HG03558 (cell line): ENCODE data around the gene PRKCG.
"Not testable (repeated sequence)": the region's sequence is repeated elsewhere in the genome, so short reads cannot be mapped to it uniquely, and the experiment has no call there.

ENCODE experiments used
- ATAC-seq: cut with Tn5 transposase; IDR thresholded peaks from one replicate; pipeline ENCODE4 v1.9.1; 2021; ENCODE audit warnings: moderate number of reproducible peaks; ENCODE audit not compliant: unreplicated experiment; ENCODE audit errors: extremely low read depth

Gene PRKCG

DNA sequence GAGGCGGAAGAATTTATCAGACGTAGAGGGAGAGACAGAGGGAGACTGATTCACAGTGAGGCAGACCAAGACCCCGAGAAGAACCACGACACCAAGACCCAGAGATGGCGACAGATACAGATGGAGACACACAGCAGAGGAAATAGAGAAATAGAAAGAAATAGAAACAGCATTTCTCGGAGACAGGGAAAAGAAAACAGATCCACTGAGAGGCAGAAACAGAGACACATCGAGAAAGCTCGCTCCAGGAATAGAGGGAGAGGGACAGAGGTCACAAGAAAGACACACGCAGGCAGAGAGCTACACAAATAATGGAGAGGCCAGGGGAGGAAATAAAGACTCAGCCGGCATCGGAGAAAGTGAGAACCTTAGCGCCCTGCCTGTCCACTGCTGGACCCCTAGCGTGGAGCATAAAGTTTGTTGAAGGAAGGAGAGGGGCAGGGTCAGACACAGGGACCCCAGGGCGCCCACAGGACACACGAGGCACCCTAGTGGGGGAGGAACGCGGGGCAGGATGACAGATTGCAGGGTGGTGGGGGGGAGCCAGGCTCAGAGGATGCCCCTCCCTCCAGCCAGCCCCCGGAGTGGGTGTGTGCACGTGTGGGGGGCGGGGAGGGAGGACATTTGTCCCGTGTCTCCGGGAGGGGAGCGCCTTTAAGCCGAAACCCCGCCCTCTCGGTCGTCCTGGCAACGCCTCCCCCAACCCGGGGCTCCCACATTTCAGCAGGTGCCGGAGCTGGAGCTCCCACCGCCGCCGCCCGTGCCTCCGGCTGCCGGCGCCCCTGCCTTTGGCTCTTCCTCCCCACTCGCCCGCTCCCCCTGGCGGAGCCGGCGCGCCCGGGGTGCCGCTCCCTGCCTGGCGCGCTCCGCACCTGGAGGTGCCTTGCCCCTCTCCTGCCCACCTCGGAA lies at the start of gene PRKCG:
Gene PRKCG, plus strand, starts transcription at position 716 of the 909 bp plus-strand sequence. CDS start 298 bp downstream, outside the sequence.
- no peak for ATAC-seq

DNA sequence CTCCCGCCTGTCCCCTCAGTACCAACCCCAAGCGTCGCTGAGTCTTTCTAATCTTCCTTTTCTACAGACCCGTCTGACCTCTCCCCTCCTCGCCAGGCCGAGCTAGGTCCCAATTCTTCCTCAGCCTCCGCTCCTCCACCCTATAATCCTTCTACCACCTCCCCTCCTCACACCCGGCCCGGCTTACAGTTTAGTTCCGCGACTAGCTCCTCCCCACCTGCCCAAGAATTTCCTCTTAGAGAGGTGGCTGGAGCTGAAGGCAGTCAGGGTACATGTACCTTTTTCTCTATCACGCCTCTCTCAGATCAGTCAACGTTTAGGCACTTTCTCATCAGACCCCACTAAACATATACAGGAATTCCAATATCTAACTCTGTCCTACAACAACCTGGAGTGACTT lies 49.1 kb upstream of the PRKCG start:
- ATAC-seq = not testable (repeated sequence)

- ATAC-seq = not testable (repeated sequence)
Observed at GRCh38 chr19:53838446-53838845, 43.6 kb upstream of the PRKCG start.

GRCh38 chr19:53840241-53840640 lies 41.8 kb upstream of the PRKCG start:
- not testable (repeated sequence) for ATAC-seq

DNA sequence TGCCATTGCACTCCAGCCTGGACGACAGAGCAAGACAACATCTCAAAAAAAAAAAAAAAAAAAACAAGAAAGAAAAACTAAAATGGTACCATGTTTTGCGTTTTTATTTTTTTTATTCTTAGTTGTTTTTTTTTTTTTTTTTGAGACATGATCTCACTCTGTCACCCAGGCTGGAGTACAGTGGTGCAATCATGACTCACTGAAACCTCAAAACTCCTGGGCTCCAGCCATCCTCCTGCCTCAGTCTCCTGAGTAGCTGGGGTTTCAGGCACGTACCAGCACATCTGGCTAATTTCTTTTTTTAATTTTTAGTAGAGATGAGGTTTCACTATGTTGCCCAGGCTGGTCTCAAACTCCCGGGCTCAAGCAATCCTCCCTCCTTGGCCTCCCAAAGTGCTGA lies 41.1 kb upstream of the PRKCG start:
- ATAC-seq = not testable (repeated sequence)

DNA sequence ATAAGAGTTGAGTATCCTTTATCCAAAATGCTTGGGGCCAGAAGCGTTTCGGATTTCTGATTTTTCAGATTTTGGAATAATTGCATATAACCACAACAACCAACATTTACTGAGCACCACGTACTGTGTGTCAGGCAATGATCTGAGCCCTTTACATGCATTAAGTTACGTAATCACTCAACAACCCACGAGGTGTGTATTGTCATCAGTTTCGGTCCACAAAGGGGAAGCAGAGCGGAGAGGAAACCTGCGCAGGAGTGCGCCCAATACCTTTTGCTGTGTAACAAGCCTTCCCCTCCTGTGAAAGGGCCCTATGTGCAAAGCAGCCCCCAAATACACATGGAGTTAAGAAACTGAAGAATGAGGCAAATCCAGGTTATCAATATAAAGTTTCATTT lies 37.1 kb upstream of the PRKCG start:
- ATAC-seq = no peak

- no peak for ATAC-seq
Observed at GRCh38 chr19:53847555-53847954, 34.4 kb upstream of the PRKCG start.

DNA sequence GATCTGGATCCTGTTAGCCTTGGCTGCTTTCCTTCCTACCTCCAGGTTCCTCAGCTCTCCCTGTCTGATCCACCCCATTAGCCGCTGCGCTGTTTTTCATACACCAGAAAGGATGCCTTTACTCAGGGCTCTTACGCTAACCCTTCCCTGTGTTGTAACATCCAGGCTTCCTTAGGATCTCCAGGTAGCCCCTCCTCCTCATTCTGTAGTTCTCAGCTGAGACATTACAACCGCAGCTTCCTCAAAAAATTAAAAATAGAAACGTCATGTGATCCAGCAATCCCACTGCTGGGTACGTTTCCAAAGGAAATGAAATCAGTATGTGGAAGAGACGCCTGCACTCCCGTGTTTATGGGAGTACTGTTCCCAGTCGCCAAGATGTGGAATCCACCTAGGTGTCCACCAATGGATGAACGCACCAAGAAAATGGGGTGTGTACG lies 32.7 kb upstream of the PRKCG start:
- no peak for ATAC-seq

DNA sequence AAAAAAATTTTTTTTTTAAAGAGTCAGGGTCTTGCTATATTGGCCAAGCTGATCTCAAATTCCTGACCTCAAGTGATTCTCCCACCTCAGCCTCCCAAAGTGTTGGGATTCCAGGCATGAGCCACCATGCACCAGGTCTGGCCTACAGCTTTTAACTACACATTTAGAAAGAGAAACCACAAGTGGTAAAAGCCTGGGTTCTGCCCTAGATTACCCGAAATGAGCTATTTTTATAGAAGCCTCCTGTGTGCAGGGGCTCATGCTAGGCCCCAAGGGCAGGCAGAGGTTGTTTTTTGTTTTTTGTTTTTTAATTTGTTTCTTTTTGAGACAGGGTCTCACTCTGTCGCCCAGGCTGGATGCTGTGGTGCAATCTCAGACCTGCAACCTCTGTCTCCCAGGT lies 28.3 kb upstream of the PRKCG start:
- no peak for ATAC-seq

DNA sequence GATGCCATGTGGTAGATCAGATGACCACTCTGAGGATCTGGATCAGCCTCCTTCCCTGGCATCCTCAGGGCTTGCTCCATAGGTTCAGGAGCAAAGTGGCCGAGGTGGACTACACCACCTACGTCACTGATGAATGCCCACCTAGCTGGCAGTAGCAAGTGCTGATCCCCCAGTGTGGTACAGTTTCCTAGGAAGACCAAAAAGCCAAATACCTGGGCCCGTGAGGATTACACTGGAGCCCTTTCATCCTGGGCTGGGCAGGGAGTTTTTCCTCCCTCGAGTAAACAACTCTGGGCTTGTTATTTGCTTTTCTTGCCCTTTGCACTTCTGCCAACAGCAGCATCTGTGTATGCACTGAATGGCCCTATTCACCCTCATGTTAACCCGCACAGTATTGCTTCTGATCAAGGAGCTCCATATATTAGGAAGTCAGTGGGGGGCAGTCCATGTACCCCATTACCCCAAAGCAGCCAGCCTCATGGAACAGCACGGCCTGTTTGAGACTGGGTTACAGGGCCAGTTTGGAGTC lies 17.6 kb upstream of the PRKCG start:
- no peak for ATAC-seq

DNA sequence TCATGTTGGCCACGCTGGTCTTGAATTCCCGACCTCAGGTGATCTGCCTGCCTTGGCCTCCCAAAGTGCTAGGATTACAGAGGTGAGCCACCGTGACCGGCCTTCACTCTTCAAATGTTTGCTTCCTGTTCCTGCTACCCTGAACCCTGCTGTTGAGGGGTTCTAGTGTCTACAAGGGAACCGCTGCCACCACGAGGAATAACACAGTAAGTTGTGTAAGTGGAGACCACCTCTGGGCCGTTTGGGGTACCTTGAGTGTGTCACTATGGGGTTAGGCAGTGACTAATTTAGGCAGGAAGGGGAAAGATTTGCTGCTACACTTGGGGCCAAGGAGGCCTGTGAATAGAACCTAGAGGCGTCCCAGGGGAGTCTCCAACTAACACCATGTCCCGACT lies 16.5 kb upstream of the PRKCG start:
- no peak for ATAC-seq

DNA sequence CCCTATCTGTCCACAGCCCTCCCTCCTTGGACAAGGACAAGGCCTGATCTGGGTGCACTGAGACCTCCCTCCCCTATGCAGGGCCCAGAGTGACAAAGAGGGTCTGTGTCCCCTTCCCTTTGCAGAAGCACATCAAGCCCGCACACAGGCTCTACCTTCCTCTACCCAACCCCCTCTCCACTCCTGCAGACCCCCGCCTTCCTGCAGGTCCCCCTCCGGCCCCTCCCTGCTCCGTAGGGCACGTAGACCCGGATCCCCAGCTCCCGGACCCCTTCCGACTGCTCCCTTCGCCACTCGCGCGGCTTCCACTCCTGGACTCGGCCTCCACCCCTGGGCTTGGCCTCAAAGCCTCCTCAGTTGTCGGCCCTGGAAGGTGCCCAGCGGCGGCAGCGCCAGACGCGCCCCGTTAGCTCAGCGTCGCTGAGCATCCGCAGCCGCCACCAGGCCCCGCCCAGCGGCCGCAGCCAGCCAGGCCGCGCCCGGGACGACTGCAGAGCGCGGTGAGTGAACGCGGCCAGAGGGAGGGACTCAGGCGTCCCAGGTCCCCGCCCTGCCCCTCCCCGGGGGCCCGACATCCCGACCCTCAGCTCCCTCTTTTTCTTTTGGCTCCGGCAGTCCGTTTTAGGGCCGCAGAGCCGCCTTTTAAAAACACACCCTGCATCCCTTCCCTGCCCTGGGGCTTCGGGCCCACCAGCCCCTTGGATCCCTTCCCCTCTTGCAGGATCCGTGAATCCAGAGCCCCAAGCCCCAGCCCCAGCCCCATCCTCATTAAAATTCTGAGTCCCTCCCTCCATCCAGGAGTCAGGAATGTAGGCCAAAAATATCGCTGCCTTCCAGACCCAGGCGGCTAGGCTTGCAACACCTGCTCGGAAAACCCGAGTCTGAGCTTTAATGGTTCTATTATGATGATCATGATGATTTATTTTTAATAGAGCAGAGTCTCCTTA lies 15.8 kb upstream of the PRKCG start:
- ATAC-seq = no peak

GRCh38 chr19:53866865-53867224 lies 15.2 kb upstream of the PRKCG start:
- no peak for ATAC-seq

DNA sequence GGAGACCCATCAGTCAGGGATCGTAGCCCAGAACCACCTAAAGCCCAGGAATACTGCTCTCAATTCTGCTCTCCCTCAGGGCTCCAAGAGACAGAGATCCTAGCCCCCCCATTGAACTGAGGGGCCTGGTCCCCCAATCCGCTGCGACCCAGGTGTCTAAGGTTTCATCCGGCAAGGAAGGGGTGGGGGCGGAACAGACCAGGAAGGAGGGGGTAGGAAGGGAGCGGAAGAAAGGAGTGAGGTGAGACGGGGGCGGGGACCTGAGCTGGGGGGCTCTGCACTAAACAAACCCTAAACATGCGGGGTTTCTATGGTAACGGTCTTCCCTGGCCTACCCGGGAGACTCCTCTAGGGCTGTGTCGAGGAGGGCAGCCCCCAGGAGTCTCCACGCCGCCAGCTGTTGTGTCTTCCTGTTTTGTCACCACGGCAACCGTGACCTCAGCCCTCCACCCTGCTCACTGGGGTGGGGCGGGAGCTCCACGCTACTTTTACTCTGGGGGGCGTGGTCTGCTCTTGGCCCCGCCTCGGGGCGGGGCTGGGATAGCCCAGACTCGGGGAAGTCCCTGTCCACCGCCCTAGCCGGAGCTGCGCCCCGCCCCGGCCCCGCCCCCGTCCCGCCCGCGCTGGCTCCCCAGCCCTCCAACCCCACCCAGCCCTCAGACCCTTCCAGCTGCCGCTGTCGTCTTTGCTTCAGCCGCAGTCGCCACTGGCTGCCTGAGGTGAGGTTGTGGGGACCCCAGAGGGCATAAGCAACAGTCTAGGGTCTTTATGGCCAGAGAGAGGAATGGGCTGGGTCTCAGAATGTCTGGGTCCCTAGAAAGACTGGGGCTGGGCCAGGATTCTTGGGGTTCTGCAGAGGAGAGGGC lies 14.5 kb upstream of the PRKCG start, which contains the start of gene MYADM:
Gene MYADM, plus strand, starts transcription at position 659 of the 866 bp plus-strand sequence. CDS start 5,647 bp downstream, outside the sequence.
- peak; percentile 69 for ATAC-seq

DNA sequence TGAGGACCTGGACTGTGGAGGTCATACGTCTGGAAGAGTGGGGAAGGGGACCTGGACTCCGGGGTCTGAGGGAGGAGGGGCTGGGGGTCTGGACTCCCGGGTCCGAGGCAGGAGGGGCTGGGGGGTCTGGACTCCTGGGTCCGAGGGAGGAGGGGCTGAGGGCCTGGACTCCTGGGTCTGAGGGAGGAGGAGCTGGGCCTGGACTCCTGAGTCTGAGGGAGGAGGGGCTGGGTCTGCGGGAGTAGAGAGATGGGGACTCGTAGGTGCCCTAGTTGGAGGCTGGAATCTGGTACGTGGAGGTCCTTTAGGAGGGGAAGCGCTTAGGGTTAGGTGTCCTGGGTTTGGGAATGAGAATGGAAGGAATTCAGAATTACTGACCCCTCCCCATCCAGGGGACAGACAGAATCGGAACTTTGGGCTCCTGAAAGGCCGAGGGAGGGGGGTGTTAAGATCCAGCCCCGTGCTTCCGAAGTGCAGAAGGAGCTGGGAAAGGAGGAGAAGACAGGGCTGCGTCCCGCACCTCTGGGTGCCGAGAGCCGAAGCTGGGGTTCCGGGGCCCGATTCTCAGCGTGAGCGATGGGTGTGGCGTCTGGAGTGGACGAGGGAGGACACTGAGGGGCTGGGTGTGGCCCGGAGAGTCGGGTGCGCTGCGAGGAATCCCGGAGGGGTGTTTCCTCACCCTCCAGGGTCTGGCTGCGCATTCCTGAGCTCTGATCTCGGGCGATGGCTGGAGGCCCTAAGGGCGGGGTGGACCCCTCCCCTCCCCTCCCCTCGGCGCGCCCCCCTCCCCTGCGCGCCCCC lies 13.7 kb upstream of the PRKCG start:
- ATAC-seq = no peak

DNA sequence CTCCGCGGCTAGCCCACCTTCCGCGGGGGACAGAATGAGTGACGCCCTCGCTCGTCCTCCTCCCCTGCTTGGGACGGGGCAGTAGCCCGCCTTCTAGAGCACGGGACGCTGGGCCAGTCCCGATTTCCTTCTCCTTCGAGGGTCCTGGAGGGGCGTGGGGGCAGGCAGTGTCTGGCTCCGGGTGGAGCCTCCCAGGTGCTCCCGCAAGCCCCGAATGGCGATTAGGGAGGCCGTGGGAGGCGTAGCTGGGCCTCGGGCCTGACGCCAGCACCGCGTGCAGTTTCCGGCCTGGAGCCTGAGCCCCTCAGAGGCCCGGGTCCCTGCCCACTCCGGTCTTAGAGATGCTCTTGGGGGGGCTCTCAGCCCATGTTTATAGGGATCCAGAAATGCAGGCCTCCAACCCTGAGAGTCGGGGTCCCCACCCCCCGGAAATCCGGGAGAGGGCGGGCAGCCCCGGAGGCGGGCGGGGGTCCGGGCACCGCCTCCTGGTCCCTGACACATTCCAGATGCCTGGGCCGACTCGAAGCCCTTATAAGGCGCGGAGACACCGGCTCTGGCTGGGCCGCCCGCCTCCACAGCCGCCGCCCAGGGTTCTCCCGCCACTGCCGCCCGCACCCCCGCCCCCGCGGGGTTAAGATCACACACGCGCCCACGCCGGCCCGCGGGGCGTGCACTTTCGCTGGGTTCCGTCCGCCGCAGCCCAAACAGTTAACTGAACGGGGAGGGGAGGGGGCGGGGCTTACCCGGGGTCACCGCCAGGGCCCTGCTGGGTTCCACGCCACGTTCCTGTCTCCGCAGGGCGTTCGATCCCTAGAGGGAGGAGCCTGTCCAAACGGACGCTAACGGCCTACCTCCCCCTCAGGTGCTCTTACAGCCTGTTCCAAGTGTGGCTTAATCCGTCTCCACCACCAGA lies 12.8 kb upstream of the PRKCG start:
- ATAC-seq = no peak

- not testable (repeated sequence) for ATAC-seq
Observed at GRCh38 chr19:53869805-53870484, 12.1 kb upstream of the PRKCG start.
